PC-9 (cell line): ENCODE measurements around the gene ADAD1.

Source experiments
- CTCF ChIP-seq: fragments of 200-600 bp; sonication (generic); conservative IDR thresholded peaks from 2 replicates; pipeline ENCODE4 v1.6.1; 2017; ENCODE audit warnings: mixed run types, antibody characterized with exemption, mild to moderate bottlenecking, moderate library complexity
- EZH2 ChIP-seq: fragments of 200-600 bp; sonication (generic); IDR thresholded peaks from 2 replicates; pipeline ENCODE4 v1.8.0; 2017; ENCODE audit warnings: antibody characterized with exemption, low read depth

- no peak for TF ChIP-seq CTCF
- no peak for TF ChIP-seq EZH2
Measured at GRCh38 chr4:122356317-122356808, 22.4 kb upstream of the ADAD1 start.
